A549 (cell line): ENCODE measurements around the gene ARHGAP32. TPM values are rescaled to one million over a fixed set of nuclear protein-coding genes. Genes with fewer than 3 reads are reported as not detected.

Source experiments
- ATAC-seq, 2 experiments: fragments of 200-7000 bp in 1 of 2; fragments of >200 bp in 1 of 2; cut with Nextera tagmentation in 1 of 2; cut with Tn5 transposase in 1 of 2; 3 replicates each; pipeline versions ENCODE4 v1.8.0 to v1.9.1; 2018 to 2020; ENCODE audit warnings: mild to moderate bottlenecking in 1 of 2, moderate library complexity in 1 of 2
- CTCF ChIA-PET: fragments of 300-600 bp; sonication (Branson Sonifier 250); formaldehyde crosslinking; extraction: SDS; loops from one replicate; lab custom pipeline; 2021; ENCODE audit warnings: antibody characterized with exemption, inconsistent platforms; lab: Yijun Ruan, JAX
- POLR2A ChIA-PET: fragments of 350-600 bp; formaldehyde crosslinking; extraction: SDS; loops from one replicate; lab custom pipeline; 2021; ENCODE audit warnings: antibody characterized with exemption, inconsistent platforms; lab: Yijun Ruan, JAX
- DNase-seq, 2 experiments: peaks; one replicate each; pipeline versions ENCODE4 v3.0.0 to v3.0.0-alpha.2; 2011 to 2016; ENCODE audit warnings: low read depth in 1 of 2, low spot score in 1 of 2
- FAIRE-seq: peaks from 2 replicates; lab custom pipeline; 2011; peaks lifted over from hg19 to GRCh38; lab: Jason Lieb, UNC
- H3K27ac ChIP-seq, 2 experiments: fragments of >200 bp; sonication (Bioruptor Twin); formaldehyde crosslinking; 3 replicates each; pipeline ENCODE4 v1.5.1; 2016 to 2017
- H3K4me1 ChIP-seq: fragments of >200 bp; sonication (Bioruptor Twin); formaldehyde crosslinking; 3 replicates; pipeline ENCODE4 v1.6.1; 2016
- H3K4me2 ChIP-seq: fragments of >200 bp; sonication (Bioruptor Twin); formaldehyde crosslinking; 3 replicates; pipeline ENCODE4 v1.6.1; 2016
- H3K4me3 ChIP-seq: fragments of >200 bp; sonication (Bioruptor Twin); formaldehyde crosslinking; 3 replicates; pipeline ENCODE4 v1.5.1; 2016
- H3K9me3 ChIP-seq: fragments of >200 bp; sonication (Bioruptor Twin); formaldehyde crosslinking; 3 replicates; pipeline ENCODE4 v1.6.1; 2016
- CHD2 ChIP-seq: fragments of 150-350 bp; IDR thresholded peaks from 2 replicates; pipeline ENCODE4 v1.6.1; 2014; ENCODE audit warnings: low read length; ENCODE audit not compliant: partially characterized antibody
- CHD4 ChIP-seq: fragments of 200-600 bp; sonication (generic); IDR thresholded peaks from 2 replicates; pipeline ENCODE4 v1.6.1; 2016; ENCODE audit warnings: antibody characterized with exemption, mild to moderate bottlenecking, borderline replicate concordance
- EHMT2 ChIP-seq: fragments of 200-600 bp; sonication (generic); IDR thresholded peaks from 2 replicates; pipeline ENCODE4 v1.6.1; 2016; ENCODE audit warnings: antibody characterized with exemption, low read depth, mild to moderate bottlenecking, moderate library complexity
- FOSB ChIP-seq: fragments of 250-450 bp; sonication (Bioruptor Pico); IDR thresholded peaks from 2 replicates; pipeline ENCODE4 v1.5.0; 2020; ENCODE audit warnings: mild to moderate bottlenecking, moderate library complexity
- FOSL2 ChIP-seq, 2 experiments: fragments of 450-650 bp in 1 of 2; fragments of >200 bp in 1 of 2; sonication (Bioruptor Twin) in 1 of 2; formaldehyde crosslinking; IDR thresholded peaks; 2 replicates each; pipeline versions ENCODE4 v1.5.0 to v1.6.1; 2016 to 2020; ENCODE audit warnings: mild to moderate bottlenecking in 1 of 2, moderate library complexity in 1 of 2
- FOXS1 ChIP-seq: fragments of 250-450 bp; sonication (Bioruptor Pico); IDR thresholded peaks from 2 replicates; pipeline ENCODE4 v1.5.0; 2020; ENCODE audit warnings: mild to moderate bottlenecking, moderate library complexity
- HEYL ChIP-seq: fragments of 250-450 bp; sonication (Bioruptor Pico); IDR thresholded peaks from 2 replicates; pipeline ENCODE4 v1.8.0; 2021; ENCODE audit warnings: mild to moderate bottlenecking, moderate library complexity
- HOXA7 ChIP-seq: fragments of 250-450 bp; sonication (Bioruptor Pico); IDR thresholded peaks from 2 replicates; pipeline ENCODE4 v1.5.0; 2020; ENCODE audit warnings: mild to moderate bottlenecking, moderate library complexity
- HOXB13 ChIP-seq: fragments of 250-450 bp; sonication (Bioruptor Pico); IDR thresholded peaks from 2 replicates; pipeline ENCODE4 v1.5.0; 2020; ENCODE audit warnings: low read depth, mild to moderate bottlenecking, moderate library complexity
- MYC ChIP-seq: IDR thresholded peaks from 2 replicates; pipeline ENCODE4 v1.6.1; 2012; ENCODE audit warnings: mild to moderate bottlenecking, inconsistent platforms, low read length, improper control_type of control experiment, borderline replicate concordance
- NFE2L2 ChIP-seq: fragments of 150-350 bp; conservative IDR thresholded peaks from 2 replicates; pipeline ENCODE4 v1.6.1; 2014; ENCODE audit warnings: low read length
- NR3C1 ChIP-seq: fragments of >200 bp; sonication (Bioruptor Twin); formaldehyde crosslinking; IDR thresholded peaks from 3 replicates; pipeline ENCODE4 v1.6.1; 2017
- POLR2A ChIP-seq: IDR thresholded peaks from 2 replicates; pipeline ENCODE4 v1.6.1; 2012; ENCODE audit warnings: mild to moderate bottlenecking, low read length
- RAD21 ChIP-seq, 2 experiments: fragments of >200 bp in 1 of 2; sonication (Bioruptor Twin) in 1 of 2; formaldehyde crosslinking in 1 of 2; IDR thresholded peaks in 1 of 2; conservative IDR thresholded peaks in 1 of 2; 2 replicates in 1 of 2; 3 replicates in 1 of 2; pipeline ENCODE4 v1.6.1; 2012 to 2018; ENCODE audit warnings: inconsistent platforms in 1 of 2
- RARB ChIP-seq: fragments of 250-450 bp; sonication (Bioruptor Pico); IDR thresholded peaks from 2 replicates; pipeline ENCODE4 v1.8.0; 2021; ENCODE audit warnings: mild to moderate bottlenecking, moderate library complexity
- RCOR1 ChIP-seq: fragments of 150-350 bp; IDR thresholded peaks from 2 replicates; pipeline ENCODE4 v1.6.1; 2014; ENCODE audit warnings: antibody characterized with exemption, low read length, low read depth
- RNF2 ChIP-seq: fragments of 200-600 bp; sonication (generic); IDR thresholded peaks from 2 replicates; pipeline ENCODE4 v1.6.1; 2016; ENCODE audit warnings: low read depth, mild to moderate bottlenecking, antibody characterized with exemption, moderate library complexity, borderline replicate concordance
- ZC3H11A ChIP-seq: fragments of 450-650 bp; IDR thresholded peaks from 2 replicates; pipeline ENCODE4 v1.6.1; 2014; ENCODE audit warnings: antibody characterized with exemption, mild to moderate bottlenecking
- ZNF302 ChIP-seq: fragments of 250-450 bp; sonication (Bioruptor Pico); IDR thresholded peaks from 2 replicates; pipeline ENCODE4 v1.9.0; 2021; ENCODE audit warnings: inconsistent platforms, mild to moderate bottlenecking, moderate library complexity
- ZSCAN20 ChIP-seq: fragments of 250-450 bp; sonication (Bioruptor Pico); IDR thresholded peaks from 2 replicates; pipeline ENCODE4 v1.8.0; 2022; ENCODE audit warnings: mild to moderate bottlenecking, moderate library complexity
- WGBS: methylation state at CpG from one replicate; pipeline ENCODE4 v1.1.6; 2017; ENCODE audit errors: missing lambda C conversion rate; 5-methylcytosine and 5-hydroxymethylcytosine counted together
- polyA plus RNA-seq, 4 experiments: library from polyadenylated mRNA; depleted of rRNA in 3 of 4; stranded (reverse); fragments of >200 nt; fragmentation: RNase III in 1 of 4; extraction: RNeasy Plus Mini Kit Qiagen cat#74134 plus additional on column Dnase treatment in 1 of 4; gene quantifications; 2 replicates in 3 of 4; 3 replicates in 1 of 4; pipeline ENCODE4 v1.2.3, GENCODE V29; 2011 to 2017
- TF ChIP-seq, protein P1 (sequence below): fragments of 250-450 bp; sonication (Bioruptor Pico); IDR thresholded peaks from 2 replicates; pipeline ENCODE4 v1.5.0; 2020; ENCODE audit warnings: low read depth, mild to moderate bottlenecking, moderate library complexity
- TF ChIP-seq, protein P2 (sequence below): fragments of >200 bp; sonication (Bioruptor Twin); formaldehyde crosslinking; IDR thresholded peaks from 3 replicates; pipeline ENCODE4 v1.6.1; 2016
- TF ChIP-seq, protein P3 (sequence below): fragments of 150-350 bp; IDR thresholded peaks from 2 replicates; pipeline ENCODE4 v1.6.1; 2014; ENCODE audit warnings: low read depth, mild to moderate bottlenecking, low read length

ARHGAP32 gene
- polyA plus RNA-seq, 2 of the 4 experiments (the other 2 are of a cell fraction) = 4.4 to 9.0 TPM

DNA sequence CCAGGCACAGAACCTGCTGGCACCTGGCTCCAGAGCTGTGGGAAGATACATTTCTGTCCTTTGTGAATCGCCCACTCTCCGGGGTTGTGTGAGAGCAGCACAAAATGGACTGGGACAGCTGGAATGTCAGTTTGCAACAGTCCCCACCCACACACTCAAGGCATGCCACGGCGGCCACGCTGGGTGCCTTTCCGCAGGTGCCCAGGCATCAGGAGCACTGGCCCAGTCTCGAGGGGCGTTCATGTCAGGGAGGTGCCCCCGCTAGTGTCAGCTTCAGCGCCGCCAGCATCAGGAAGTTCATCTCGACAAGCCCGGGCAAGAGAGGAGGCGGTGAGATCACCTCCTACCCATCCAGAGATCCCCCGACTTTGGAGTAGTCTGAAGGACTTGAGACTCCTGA, 251.5 kb downstream of the ARHGAP32 start:
- Histone ChIP-seq H3K4me2 (no peak overlapping the region), H3K4me3 (no peak overlapping the region), H3K9me3 (no peaks in the 10 kb centered on the region), H3K4me1 (no peaks in the 10 kb centered on the region), H3K27ac (no peak overlapping the region)
- TF ChIP-seq MYC (no peak), RARB (CRISPR knock-in tag) (no peak), POLR2A (no peak), ZNF302 (CRISPR knock-in tag) (no peak), EHMT2 (no peak), CHD2 (no peak), NR3C1 (no peak), CHD4 (no peak), RCOR1 (no peak), HOXB13 (CRISPR knock-in tag) (no peak), RNF2 (no peak), NFE2L2 (no peak), FOXS1 (CRISPR knock-in tag) (no peak), ZSCAN20 (CRISPR knock-in tag) (no peak), FOSL2 (IDR thresholded peaks at IDR 0.05) (no peak), FOSL2 (CRISPR knock-in tag; IDR thresholded peaks at IDR 0.05) (no peak), FOSB (CRISPR knock-in tag) (no peak), RAD21 (conservative IDR thresholded peaks at IDR 0.05 in 1 of 2, IDR thresholded peaks at IDR 0.05 in 1 of 2) (no peak)
- TF ChIP-seq, protein P1, sequence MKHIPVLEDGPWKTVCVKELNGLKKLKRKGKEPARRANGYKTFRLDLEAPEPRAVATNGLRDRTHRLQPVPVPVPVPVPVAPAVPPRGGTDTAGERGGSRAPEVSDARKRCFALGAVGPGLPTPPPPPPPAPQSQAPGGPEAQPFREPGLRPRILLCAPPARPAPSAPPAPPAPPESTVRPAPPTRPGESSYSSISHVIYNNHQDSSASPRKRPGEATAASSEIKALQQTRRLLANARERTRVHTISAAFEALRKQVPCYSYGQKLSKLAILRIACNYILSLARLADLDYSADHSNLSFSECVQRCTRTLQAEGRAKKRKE (CRISPR knock-in tag) = no peak
- TF ChIP-seq, protein P2, sequence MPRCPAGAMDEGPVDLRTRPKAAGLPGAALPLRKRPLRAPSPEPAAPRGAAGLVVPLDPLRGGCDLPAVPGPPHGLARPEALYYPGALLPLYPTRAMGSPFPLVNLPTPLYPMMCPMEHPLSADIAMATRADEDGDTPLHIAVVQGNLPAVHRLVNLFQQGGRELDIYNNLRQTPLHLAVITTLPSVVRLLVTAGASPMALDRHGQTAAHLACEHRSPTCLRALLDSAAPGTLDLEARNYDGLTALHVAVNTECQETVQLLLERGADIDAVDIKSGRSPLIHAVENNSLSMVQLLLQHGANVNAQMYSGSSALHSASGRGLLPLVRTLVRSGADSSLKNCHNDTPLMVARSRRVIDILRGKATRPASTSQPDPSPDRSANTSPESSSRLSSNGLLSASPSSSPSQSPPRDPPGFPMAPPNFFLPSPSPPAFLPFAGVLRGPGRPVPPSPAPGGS = no peak
- CTCF ChIA-PET = interaction anchor here (1.6 to 6.4 kb wide), 3 partner anchors 16 to 56 kb away, joined by 4 to 26 read pairs (median 7); no protein-coding TSS in a partner anchor
- DNase-seq (no peak), FAIRE-seq (no peak), ATAC-seq (no peak)
- POLR2A ChIA-PET = no interaction called here
- WGBS = 61% methylated on average over 11 of the region's 15 CpGs

DNA sequence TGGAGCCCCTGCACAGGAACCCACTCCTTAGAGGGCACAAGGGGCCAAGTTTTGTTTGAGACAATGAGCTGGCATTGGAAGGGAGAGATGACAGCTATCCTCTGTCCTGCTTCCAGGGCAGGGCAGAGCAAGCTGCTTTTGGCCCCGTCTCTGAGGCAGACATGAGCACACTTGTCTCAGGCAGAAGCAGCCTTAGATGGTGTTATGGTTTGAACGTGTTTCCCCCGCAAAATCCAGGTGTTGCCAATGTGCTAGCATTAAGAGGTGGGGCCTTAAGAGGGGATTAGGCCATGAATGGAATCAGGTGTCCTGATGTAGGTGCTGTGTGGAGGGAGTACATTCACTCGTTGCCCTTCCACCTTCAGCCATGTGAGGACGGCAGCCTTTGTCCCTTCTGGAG, 252.0 kb downstream of the ARHGAP32 start:
- DNase-seq (no peak), ATAC-seq (no peak; a peak in 1 of 6 replicates)
- H3K4me2 ChIP-seq = no peak overlapping the region
- H3K27ac ChIP-seq = no peak overlapping the region
- whole genome bisulfite sequencing = 61% methylated on average over 4 of the region's 5 CpGs
- no peaks in the 10 kb centered on the region for H3K9me3 ChIP-seq
- ChIA-PET CTCF (interaction anchor here (1.6 to 6.4 kb wide), 2 partner anchors 16 to 50 kb away, joined by 4 to 26 read pairs; no protein-coding TSS in a partner anchor), POLR2A (no interaction called here)
- H3K4me1 ChIP-seq = no peaks in the 10 kb centered on the region
- no peak overlapping the region for H3K4me3 ChIP-seq
- TF ChIP-seq HEYL (CRISPR knock-in tag) (no peak), RNF2 (no peak), HOXA7 (CRISPR knock-in tag) (no peak), CHD4 (no peak), ZC3H11A (no peak), NR3C1 (no peak), HOXB13 (CRISPR knock-in tag) (no peak), RARB (CRISPR knock-in tag) (no peak)
- TF ChIP-seq, protein P2 = no peak
- TF ChIP-seq, protein P3, sequence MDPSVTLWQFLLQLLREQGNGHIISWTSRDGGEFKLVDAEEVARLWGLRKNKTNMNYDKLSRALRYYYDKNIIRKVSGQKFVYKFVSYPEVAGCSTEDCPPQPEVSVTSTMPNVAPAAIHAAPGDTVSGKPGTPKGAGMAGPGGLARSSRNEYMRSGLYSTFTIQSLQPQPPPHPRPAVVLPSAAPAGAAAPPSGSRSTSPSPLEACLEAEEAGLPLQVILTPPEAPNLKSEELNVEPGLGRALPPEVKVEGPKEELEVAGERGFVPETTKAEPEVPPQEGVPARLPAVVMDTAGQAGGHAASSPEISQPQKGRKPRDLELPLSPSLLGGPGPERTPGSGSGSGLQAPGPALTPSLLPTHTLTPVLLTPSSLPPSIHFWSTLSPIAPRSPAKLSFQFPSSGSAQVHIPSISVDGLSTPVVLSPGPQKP = no peak
- TF ChIP-seq, all 56 proteins: peak for 0
- FAIRE-seq = no peak
